OCI-M2 (cell line): Measurements from ENCODE around the gene REM2.
"Not testable (repeated sequence)": the region's sequence is repeated elsewhere in the genome, so short reads cannot be mapped to it uniquely, and the experiment has no call there.

Experiments used
- DNase-seq: peaks from one replicate; lab custom pipeline; 2025; ENCODE audit not compliant: unreplicated experiment; lab: John Stamatoyannopoulos, UW

Gene REM2

DNA sequence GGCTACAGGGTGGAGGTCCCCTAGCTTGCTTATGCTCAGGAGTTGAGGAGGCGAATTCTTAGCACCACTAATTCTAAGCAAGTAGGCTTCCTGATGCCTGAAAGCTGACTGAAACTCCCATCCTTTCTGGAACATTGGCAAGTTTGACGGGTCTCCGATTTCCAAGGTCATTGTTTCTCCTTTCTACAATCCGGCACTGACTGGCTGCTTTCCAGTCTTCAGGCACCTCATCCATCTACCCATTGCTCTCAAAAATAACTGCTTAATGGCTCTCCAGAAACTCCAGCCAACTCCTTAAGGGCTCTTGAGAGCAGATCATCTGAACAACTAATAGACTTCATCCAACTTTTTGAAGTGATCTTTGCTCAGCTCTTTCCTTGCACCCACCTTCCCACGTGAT lies 13.3 kb downstream of the REM2 start:
- DNase-seq: no peak

DNA sequence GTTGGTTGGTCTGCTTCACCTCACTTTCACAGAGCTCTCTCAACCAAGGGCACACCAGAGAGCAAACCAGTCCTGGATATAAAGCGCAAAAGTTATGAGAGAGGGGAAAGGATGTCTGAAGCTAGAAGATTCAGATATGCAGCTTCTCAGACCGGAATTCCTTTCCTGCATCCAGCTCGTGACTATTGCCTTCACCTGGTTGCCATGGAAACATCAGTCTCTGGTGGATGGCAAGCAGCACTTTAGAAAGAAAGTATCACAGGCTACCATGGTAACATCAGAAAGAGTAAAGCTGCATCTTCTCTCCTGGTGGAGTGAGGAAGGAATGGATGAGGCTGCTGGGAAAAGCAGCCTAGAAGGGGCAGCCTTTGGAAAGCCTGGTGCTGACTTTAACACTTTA lies 13.7 kb downstream of the REM2 start:
- DNase-seq: no peak

DNA sequence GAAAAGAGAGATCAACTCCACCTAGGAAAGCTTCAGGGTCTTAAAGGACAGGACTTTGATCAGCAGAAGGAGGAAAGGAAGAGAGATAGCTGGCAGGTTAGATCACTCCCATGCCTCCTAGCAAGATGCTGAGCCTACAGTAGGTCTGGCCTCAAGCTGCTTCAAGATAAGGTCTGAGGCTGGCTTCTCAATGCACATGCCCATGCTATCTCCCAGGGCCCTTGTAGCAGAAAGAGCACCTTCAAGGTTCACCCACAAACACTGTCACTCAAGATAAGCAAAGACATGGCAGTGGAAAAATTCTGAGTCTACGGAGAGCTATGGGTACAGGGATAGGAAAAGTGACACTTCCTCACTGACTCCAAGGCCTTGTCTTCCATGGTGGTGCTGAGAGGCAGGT lies 14.3 kb downstream of the REM2 start:
- DNase-seq: peak; percentile 68

GRCh38 chr14:22898302-22899090 lies 15.5 kb downstream of the REM2 start:
- no peak for DNase-seq

DNA sequence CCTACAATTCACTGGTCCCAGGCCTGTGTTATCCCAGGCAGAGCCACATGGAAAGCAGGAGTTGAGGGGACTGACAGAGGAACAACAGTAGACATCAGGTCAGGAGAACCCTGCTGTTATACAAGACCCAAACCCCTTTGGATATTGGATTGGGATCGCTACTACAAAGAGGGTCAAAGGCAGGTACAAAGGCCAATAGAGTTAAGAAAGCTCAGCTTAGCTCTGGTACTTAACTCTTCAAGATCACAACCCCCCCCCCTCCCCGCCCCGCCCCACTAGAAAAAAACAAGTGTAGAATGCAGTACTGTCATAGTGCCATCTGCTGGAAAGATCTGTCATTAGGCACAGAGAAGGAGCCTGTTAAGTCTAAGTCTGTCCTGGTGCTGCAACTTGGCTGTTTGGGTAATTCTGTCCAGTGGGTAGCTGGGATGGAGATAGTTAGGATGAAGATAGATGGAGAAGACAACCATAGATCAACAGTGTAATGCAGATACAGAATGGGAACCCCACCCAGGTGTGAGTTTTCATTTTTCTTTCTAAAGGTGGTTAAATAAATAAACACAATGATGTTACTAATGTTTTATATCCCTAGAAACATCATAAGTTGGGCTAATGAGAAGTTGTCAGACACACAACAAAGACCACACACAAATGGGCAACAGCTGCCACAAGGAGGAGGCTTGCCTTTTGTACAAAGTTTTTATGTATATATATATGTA lies 17.2 kb downstream of the REM2 start:
- peak; percentile 33 for DNase-seq

GRCh38 chr14:22901799-22902198 lies 18.8 kb downstream of the REM2 start:
- DNase-seq: no peak

DNA sequence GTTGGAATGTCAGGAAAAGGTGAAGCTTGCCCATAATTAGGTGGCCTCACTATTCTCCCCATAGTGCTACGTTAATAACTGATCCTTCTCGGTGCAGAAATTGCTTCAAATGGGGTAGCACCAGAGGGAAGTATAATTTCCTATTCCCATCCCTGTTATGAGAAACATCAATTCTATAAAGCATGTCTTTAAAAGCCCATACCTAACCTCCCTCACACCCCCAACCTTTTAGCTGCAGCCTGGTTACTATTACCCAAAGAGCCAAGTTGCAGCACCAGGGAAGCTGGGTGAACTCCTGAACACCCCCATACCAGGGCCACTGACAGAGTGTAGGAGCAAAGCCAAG lies 20.7 kb downstream of the REM2 start:
- DNase-seq: no peak

DNA sequence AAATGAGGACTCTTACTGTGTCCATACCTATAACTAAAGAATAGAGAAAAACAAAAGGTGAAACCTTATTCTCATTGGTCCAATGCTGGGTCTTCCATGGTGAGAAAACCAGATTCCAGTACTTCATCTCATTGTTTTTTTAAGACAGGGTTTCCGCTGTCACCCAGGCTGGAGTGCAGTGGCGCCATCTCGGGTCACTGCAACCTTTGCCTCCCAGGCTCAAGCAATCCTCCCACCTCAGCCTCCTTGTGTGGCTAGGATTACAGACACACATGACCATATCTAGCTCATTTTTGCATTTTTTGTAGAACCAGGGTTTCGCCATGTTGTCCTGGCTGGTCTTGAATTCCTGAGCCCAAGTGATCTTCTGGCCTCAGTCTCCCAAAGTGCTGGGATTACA lies 22.6 kb downstream of the REM2 start:
- no peak for DNase-seq

DNA sequence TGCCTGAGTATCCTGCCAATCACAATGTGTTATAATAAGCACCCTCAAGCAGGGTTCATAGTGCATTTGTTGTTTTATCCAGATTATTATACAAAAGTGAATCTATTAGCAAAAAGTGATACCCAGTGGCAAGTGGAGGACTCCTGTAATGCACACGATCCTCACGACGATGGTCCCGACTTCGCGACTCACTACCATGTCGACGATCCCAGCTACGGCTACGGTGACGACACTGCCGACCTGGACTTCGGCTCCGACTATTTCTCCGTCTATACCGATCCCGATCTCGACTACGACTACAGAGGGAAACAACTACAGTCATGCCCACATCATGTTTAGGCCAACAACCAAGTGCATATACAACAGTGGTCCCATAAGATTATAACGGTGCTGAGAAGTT lies 23.1 kb downstream of the REM2 start:
- no peak for DNase-seq

DNA sequence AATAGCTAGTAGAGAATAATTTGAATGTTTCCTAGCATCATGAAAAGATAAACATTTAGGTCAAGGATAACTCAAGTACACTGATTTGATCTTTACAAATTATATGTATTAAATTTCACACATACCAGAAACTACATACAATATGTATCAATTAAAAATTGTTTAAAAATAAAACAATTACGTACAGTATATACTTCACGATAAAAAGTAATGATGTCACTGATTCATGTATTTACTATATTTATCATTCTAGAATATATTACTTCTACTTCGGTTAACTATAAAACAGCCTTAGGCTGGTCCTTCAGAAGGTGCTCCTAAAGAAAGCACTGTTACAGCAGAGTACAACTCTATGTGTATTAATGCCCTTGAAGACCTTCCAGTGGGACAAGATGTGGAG lies 24.4 kb downstream of the REM2 start:
- no peak for DNase-seq

GRCh38 chr14:22908601-22909000 lies 25.6 kb downstream of the REM2 start:
- DNase-seq: no peak

- no peak for DNase-seq
These were observed 27.9 kb downstream of the REM2 start for GRCh38 chr14:22910916-22911315.

GRCh38 chr14:22914836-22915235 lies 31.8 kb downstream of the REM2 start:
- not testable (repeated sequence) for DNase-seq

DNA sequence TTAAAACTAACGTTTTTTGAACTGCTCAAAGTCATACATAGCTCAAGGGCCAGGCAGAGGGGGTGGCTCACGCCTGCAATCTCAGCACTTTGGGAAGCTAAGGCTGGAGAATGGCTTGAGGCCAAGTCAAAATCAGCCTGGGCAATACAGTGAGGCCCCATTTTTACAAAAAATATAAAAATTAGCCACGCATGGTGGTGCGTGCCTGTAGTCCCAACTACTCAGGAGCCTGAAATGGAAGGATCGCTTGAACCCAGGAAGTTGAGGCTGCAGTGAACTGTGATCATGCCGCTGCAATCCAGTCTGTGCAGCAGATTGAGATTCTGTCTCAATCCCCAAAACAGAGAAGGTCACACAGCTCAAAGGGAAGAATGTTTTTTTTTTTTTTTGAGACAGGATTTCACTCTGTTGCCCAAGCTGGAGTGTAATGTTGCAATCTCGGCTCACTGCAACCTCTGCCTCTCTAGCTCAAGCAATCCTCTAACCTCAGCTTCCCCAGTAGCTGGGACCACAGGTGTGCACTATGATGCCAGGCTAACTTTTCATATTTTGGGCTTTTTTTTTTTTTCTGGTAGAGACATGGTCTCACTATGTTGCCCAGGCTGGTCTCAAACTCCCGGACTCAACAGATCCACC lies 33.0 kb downstream of the REM2 start:
- DNase-seq: no peak

DNA sequence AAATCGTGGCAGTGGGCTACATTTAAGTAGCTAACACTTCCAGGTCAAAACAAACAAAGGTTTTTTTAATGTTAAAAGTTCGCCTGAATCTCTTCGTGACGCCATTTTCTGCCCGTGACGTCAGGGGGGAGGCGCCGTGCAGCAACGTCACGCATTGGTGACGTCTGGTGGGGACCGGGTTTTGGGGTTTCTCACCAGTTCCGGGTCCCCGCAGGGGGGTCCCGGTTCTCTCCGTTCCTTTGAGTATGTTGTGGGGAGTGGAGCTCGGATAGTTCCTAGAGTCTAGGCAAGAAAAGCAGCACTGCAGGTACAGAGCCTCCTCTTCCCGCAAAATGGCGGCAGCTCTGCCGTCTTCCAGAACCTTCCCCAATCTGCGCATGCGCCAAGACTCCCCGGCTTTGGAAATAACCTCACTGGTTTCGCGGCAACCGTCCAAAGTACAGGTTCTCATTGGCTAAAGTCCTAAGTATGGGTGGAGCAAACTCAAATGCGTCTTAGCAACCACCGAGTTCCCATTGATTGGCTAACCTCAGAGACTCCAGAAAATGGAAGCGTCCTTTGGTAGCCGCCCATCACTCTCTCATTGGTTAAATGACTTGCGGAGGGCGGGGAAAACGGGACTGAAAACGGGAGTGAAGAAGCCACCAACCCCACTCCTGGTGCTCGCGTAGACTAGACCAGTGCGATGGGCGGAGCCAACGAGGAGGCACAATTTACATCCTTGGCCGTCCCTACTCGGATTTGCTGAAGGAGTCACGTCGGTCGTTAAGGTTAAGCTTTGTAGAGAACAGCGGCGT lies 36.0 kb downstream of the REM2 start, which contains the start of gene RBM23:
TSS of gene RBM23 (minus strand) at position 346 of the 797 bp plus-strand sequence.
- peak; percentile 86 for DNase-seq

DNA sequence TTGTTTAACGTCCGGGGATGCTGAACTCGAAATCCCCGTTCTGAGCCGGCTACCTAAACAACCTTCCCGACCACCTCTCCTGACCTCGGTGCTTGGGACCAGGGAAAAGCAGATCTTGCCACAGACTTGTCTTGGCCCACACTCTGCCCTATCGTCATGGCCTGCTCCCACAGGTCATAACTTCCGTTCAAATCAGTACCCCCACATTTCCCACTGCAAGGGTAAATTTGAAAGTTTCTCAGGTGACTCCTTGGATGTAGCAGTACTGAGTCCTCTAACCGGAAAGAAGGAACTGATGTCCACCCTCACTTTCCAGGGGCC lies 36.5 kb downstream of the REM2 start:
- DNase-seq: no peak

DNA sequence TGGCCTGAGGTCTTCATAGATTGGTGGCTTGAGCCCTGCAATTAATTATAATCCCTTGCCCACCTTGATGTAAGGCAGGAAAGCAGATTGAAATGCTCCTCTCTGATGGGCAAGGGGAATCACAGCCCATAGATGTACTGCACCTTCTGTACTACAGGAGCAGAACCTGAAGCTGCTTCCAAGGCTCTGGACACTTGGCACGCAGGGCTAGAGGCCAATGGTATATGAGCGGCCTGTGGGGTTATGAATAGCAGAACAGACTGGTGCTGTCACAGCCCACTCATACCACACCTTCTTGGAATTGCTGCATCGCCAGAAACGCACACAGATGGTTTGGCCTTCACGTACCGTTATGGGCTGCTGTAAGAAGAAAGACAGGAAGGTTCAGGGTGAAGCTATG lies 37.7 kb downstream of the REM2 start:
- no peak for DNase-seq

DNA sequence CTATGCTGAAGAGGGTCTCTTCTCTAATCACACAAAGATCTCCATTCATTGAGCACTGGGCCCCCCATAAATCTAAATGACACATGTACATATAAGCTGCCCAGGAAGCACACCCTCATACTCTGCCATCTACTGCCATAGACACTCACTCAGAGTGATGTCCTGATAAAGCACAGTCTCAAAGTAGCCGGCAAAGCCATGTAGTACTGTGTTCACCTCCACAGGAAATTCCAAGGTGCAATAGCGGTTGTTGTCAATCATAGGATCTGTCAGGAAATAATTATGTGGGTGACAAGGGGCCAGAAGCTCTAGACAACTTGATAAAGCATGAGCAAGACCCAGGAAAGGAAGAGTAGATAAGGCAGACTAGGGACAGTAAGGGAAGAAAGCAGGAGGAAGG lies 39.3 kb downstream of the REM2 start:
- no peak for DNase-seq

GRCh38 chr14:22923746-22924145 lies 40.7 kb downstream of the REM2 start:
- DNase-seq: no peak

DNA sequence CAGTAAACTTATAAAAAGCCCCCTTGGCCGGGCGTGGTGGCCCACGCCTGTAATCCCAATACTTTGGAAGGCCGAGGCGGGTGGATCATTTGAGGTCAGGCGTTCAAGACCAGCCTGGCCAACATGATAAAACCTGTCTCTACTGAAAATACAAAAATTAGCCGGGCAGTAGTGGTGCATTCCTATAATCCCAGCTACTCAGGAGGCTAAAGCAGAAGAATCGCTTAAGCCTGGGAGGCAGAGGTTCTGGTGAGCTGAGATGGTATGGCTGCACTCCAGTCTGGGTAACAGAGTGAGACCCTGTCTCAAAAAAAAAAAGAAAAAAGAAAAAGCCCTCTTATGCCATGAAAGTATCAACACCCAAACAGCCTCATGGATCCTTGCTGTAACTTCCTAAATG lies 42.5 kb downstream of the REM2 start:
- DNase-seq: no peak

GRCh38 chr14:22926316-22926715 lies 43.3 kb downstream of the REM2 start:
- DNase-seq: no peak
